ENCODE data around the gene MTARC1.

DNA sequence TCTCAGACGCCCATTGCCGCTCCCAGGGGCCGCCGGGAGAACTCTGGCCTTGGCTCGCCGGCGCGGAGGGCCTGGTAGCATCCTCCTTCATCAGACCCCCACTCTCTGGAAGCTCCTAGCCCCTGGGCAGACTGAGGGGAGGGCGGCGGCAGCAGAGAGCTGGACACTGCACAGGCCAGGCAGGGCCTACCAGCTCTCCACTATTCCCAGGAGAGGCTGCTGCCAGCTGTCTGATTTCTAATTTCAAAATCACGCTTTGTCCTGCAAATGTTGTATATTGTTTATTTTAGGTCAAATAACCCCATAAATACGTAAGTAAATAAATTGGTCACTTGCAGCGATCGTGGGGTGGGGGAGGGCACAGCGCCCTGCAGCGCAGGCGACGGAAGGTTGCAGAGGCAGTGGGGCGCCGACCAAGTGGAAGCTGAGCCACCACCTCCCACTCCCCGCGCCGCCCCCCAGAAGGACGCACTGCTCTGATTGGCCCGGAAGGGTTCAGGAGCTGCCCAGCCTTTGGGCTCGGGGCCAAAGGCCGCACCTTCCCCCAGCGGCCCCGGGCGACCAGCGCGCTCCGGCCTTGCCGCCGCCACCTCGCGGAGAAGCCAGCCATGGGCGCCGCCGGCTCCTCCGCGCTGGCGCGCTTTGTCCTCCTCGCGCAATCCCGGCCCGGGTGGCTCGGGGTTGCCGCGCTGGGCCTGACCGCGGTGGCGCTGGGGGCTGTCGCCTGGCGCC is at the start of gene MTARC1:
- TF ChIP-seq, protein P1, sequence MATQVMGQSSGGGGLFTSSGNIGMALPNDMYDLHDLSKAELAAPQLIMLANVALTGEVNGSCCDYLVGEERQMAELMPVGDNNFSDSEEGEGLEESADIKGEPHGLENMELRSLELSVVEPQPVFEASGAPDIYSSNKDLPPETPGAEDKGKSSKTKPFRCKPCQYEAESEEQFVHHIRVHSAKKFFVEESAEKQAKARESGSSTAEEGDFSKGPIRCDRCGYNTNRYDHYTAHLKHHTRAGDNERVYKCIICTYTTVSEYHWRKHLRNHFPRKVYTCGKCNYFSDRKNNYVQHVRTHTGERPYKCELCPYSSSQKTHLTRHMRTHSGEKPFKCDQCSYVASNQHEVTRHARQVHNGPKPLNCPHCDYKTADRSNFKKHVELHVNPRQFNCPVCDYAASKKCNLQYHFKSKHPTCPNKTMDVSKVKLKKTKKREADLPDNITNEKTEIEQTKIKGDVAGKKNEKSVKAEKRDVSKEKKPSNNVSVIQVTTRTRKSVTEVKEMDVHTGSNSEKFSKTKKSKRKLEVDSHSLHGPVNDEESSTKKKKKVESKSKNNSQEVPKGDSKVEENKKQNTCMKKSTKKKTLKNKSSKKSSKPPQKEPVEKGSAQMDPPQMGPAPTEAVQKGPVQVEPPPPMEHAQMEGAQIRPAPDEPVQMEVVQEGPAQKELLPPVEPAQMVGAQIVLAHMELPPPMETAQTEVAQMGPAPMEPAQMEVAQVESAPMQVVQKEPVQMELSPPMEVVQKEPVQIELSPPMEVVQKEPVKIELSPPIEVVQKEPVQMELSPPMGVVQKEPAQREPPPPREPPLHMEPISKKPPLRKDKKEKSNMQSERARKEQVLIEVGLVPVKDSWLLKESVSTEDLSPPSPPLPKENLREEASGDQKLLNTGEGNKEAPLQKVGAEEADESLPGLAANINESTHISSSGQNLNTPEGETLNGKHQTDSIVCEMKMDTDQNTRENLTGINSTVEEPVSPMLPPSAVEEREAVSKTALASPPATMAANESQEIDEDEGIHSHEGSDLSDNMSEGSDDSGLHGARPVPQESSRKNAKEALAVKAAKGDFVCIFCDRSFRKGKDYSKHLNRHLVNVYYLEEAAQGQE (IDR thresholded peaks at IDR 0.05; ENCODE audit: insufficient read depth in 1 of 2, low read depth in 2 of 2, low read length in 2 of 2) = no peak
- TF ChIP-seq SIN3A (IDR thresholded peaks at IDR 0.05; ENCODE audit: borderline replicate concordance, insufficient read depth, low read length) (no peak), POLR2AphosphoS5 (IDR thresholded peaks at IDR 0.05; ENCODE audit: low read depth, low read length) (no peak), TAF1 (IDR thresholded peaks at IDR 0.05; ENCODE audit: borderline replicate concordance, insufficient read depth, low read length) (no peak), FOXP2 (optimal IDR thresholded peaks at IDR 0.05; ENCODE audit: borderline replicate concordance, extremely low read depth, extremely low read length, insufficient read depth) (no peak)
